ENCODE results near the gene POLA1.

Gene POLA1

GRCh38 chrX:24657671-24658386 is 35.9 kb upstream of the POLA1 start:
- no peaks in the 10 kb centered on the region for H3K9me3 ChIP-seq (ENCODE audit: insufficient read depth, low read length)
- DNase-seq (ENCODE audit: low read depth, low spot score): no peak
- no peak for TF ChIP-seq ZNF274 (IDR thresholded peaks at IDR 0.05; ENCODE audit: low read depth, low read length)
- H3K27me3 ChIP-seq (ENCODE audit: insufficient read depth, insufficient read length): no peaks in the 10 kb centered on the region
- peaks cover 3% of the 10 kb centered on the region for H3K4me1 ChIP-seq (ENCODE audit: insufficient read depth, insufficient read length)
- H3K9ac ChIP-seq (ENCODE audit: insufficient read length, low read depth): no peak overlapping the region
- no peak overlapping the region for H3K4me3 ChIP-seq (ENCODE audit: insufficient read length, low read depth)
- no peaks in the 10 kb centered on the region for H3K36me3 ChIP-seq (ENCODE audit: insufficient read depth, insufficient read length, low read length)

DNA sequence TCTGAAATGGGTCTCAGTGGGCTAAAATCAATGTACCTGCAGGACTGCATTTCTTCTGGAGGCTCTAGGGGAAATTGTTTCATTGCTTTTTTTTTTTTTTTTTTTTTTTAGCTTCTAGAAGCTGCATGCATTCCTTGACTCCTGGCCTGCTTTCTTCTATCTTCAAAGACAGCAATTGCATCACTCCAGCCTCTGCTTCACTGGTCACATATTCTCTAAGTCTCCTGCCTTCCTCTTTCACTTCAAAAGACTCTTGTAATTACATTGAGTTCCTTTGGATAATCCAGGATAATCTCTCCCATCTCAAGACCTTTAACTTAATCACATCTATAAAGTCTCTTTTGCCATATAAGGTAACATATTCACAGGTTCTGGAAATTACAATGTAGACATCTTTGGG is 35.3 kb upstream of the POLA1 start:
- H3K27me3 ChIP-seq (ENCODE audit: insufficient read depth, insufficient read length): no peaks in the 10 kb centered on the region
- no peak overlapping the region for H3K9ac ChIP-seq (ENCODE audit: insufficient read length, low read depth)
- no peak for TF ChIP-seq YY1 (IDR thresholded peaks at IDR 0.05; ENCODE audit: insufficient read depth, insufficient read length)
- no peak for TF ChIP-seq ZNF274 (IDR thresholded peaks at IDR 0.05; ENCODE audit: low read depth, low read length)
- TF ChIP-seq SUZ12 (IDR thresholded peaks at IDR 0.05; ENCODE audit: extremely low read depth, insufficient read depth, insufficient read length): no peak
- peaks cover 3% of the 10 kb centered on the region for H3K4me1 ChIP-seq (ENCODE audit: insufficient read depth, insufficient read length)
- no peak overlapping the region for H3K4me3 ChIP-seq (ENCODE audit: insufficient read length, low read depth)
- no peaks in the 10 kb centered on the region for H3K9me3 ChIP-seq (ENCODE audit: insufficient read depth, low read length)
- H3K36me3 ChIP-seq (ENCODE audit: insufficient read depth, insufficient read length, low read length): no peaks in the 10 kb centered on the region
- no peak for DNase-seq (ENCODE audit: low read depth, low spot score)

- peaks cover 3% of the 10 kb centered on the region for H3K4me1 ChIP-seq (ENCODE audit: insufficient read depth, insufficient read length)
- TF ChIP-seq YY1 (IDR thresholded peaks at IDR 0.05; ENCODE audit: insufficient read depth, insufficient read length): no peak
- no peak for TF ChIP-seq ZNF274 (IDR thresholded peaks at IDR 0.05; ENCODE audit: low read depth, low read length)
- TF ChIP-seq SUZ12 (IDR thresholded peaks at IDR 0.05; ENCODE audit: extremely low read depth, insufficient read depth, insufficient read length): no peak
- no peaks in the 10 kb centered on the region for H3K27me3 ChIP-seq (ENCODE audit: insufficient read depth, insufficient read length)
- no peaks in the 10 kb centered on the region for H3K36me3 ChIP-seq (ENCODE audit: insufficient read depth, insufficient read length, low read length)
- H3K9ac ChIP-seq (ENCODE audit: insufficient read length, low read depth): no peak overlapping the region
- H3K4me3 ChIP-seq (ENCODE audit: insufficient read length, low read depth): no peak overlapping the region
- no peaks in the 10 kb centered on the region for H3K9me3 ChIP-seq (ENCODE audit: insufficient read depth, low read length)
- no peak for DNase-seq (ENCODE audit: low read depth, low spot score)
These were observed 34.6 kb upstream of the POLA1 start for GRCh38 chrX:24659106-24659505.

GRCh38 chrX:24659646-24660045 is 34.1 kb upstream of the POLA1 start:
- Histone ChIP-seq H3K27me3 (ENCODE audit: insufficient read depth, insufficient read length) (no peaks in the 10 kb centered on the region), H3K36me3 (ENCODE audit: insufficient read depth, insufficient read length, low read length) (no peaks in the 10 kb centered on the region), H3K9me3 (ENCODE audit: insufficient read depth, low read length) (no peaks in the 10 kb centered on the region), H3K4me3 (ENCODE audit: insufficient read length, low read depth) (no peak overlapping the region), H3K9ac (ENCODE audit: insufficient read length, low read depth) (no peak overlapping the region), H3K4me1 (ENCODE audit: insufficient read depth, insufficient read length) (peaks cover 3% of the 10 kb centered on the region)
- DNase-seq (ENCODE audit: low read depth, low spot score): no peak
- TF ChIP-seq YY1 (IDR thresholded peaks at IDR 0.05; ENCODE audit: insufficient read depth, insufficient read length) (no peak), SUZ12 (IDR thresholded peaks at IDR 0.05; ENCODE audit: extremely low read depth, insufficient read depth, insufficient read length) (no peak), ZNF274 (IDR thresholded peaks at IDR 0.05; ENCODE audit: low read depth, low read length) (no peak)

GRCh38 chrX:24661292-24661691 is 32.4 kb upstream of the POLA1 start:
- H3K36me3 ChIP-seq (ENCODE audit: insufficient read depth, insufficient read length, low read length): no peaks in the 10 kb centered on the region
- no peaks in the 10 kb centered on the region for H3K27me3 ChIP-seq (ENCODE audit: insufficient read depth, insufficient read length)
- TF ChIP-seq ZNF274 (IDR thresholded peaks at IDR 0.05; ENCODE audit: low read depth, low read length): no peak
- no peak for TF ChIP-seq YY1 (IDR thresholded peaks at IDR 0.05; ENCODE audit: insufficient read depth, insufficient read length)
- no peak for TF ChIP-seq SUZ12 (IDR thresholded peaks at IDR 0.05; ENCODE audit: extremely low read depth, insufficient read depth, insufficient read length)
- no peak for DNase-seq (ENCODE audit: low read depth, low spot score)
- H3K4me3 ChIP-seq (ENCODE audit: insufficient read length, low read depth): no peak overlapping the region
- no peaks in the 10 kb centered on the region for H3K9me3 ChIP-seq (ENCODE audit: insufficient read depth, low read length)
- no peak overlapping the region for H3K9ac ChIP-seq (ENCODE audit: insufficient read length, low read depth)
- H3K4me1 ChIP-seq (ENCODE audit: insufficient read depth, insufficient read length): peaks cover 3% of the 10 kb centered on the region

GRCh38 chrX:24662352-24662751 is 31.4 kb upstream of the POLA1 start:
- DNase-seq (ENCODE audit: low read depth, low spot score): no peak
- Histone ChIP-seq H3K9ac (ENCODE audit: insufficient read length, low read depth) (no peak overlapping the region), H3K4me3 (ENCODE audit: insufficient read length, low read depth) (no peak overlapping the region), H3K9me3 (ENCODE audit: insufficient read depth, low read length) (no peaks in the 10 kb centered on the region), H3K27me3 (ENCODE audit: insufficient read depth, insufficient read length) (no peaks in the 10 kb centered on the region), H3K4me1 (ENCODE audit: insufficient read depth, insufficient read length) (peaks cover 3% of the 10 kb centered on the region), H3K36me3 (ENCODE audit: insufficient read depth, insufficient read length, low read length) (no peaks in the 10 kb centered on the region)
- TF ChIP-seq YY1 (IDR thresholded peaks at IDR 0.05; ENCODE audit: insufficient read depth, insufficient read length): no peak
- no peak for TF ChIP-seq ZNF274 (IDR thresholded peaks at IDR 0.05; ENCODE audit: low read depth, low read length)
- no peak for TF ChIP-seq SUZ12 (IDR thresholded peaks at IDR 0.05; ENCODE audit: extremely low read depth, insufficient read depth, insufficient read length)

- no peak for DNase-seq (ENCODE audit: low read depth, low spot score)
- TF ChIP-seq SUZ12 (IDR thresholded peaks at IDR 0.05; ENCODE audit: extremely low read depth, insufficient read depth, insufficient read length) (no peak), YY1 (IDR thresholded peaks at IDR 0.05; ENCODE audit: insufficient read depth, insufficient read length) (no peak), ZNF274 (IDR thresholded peaks at IDR 0.05; ENCODE audit: low read depth, low read length) (no peak)
- Histone ChIP-seq H3K4me3 (ENCODE audit: insufficient read length, low read depth) (no peak overlapping the region), H3K36me3 (ENCODE audit: insufficient read depth, insufficient read length, low read length) (no peaks in the 10 kb centered on the region), H3K9me3 (ENCODE audit: insufficient read depth, low read length) (no peaks in the 10 kb centered on the region), H3K27me3 (ENCODE audit: insufficient read depth, insufficient read length) (no peaks in the 10 kb centered on the region), H3K9ac (ENCODE audit: insufficient read length, low read depth) (no peak overlapping the region), H3K4me1 (ENCODE audit: insufficient read depth, insufficient read length) (no peaks in the 10 kb centered on the region)
These were observed 25.6 kb upstream of the POLA1 start for GRCh38 chrX:24668111-24668510.

Data from NT2/D1 (cell line).